SK-N-DZ (cell line): Measurements from ENCODE around the gene CCDC77.

ENCODE experiments used
- DNase-seq: peaks from one replicate; pipeline ENCODE4 v3.0.0-alpha.2; 2015; ENCODE audit warnings: low spot score

The CCDC77 gene

DNA sequence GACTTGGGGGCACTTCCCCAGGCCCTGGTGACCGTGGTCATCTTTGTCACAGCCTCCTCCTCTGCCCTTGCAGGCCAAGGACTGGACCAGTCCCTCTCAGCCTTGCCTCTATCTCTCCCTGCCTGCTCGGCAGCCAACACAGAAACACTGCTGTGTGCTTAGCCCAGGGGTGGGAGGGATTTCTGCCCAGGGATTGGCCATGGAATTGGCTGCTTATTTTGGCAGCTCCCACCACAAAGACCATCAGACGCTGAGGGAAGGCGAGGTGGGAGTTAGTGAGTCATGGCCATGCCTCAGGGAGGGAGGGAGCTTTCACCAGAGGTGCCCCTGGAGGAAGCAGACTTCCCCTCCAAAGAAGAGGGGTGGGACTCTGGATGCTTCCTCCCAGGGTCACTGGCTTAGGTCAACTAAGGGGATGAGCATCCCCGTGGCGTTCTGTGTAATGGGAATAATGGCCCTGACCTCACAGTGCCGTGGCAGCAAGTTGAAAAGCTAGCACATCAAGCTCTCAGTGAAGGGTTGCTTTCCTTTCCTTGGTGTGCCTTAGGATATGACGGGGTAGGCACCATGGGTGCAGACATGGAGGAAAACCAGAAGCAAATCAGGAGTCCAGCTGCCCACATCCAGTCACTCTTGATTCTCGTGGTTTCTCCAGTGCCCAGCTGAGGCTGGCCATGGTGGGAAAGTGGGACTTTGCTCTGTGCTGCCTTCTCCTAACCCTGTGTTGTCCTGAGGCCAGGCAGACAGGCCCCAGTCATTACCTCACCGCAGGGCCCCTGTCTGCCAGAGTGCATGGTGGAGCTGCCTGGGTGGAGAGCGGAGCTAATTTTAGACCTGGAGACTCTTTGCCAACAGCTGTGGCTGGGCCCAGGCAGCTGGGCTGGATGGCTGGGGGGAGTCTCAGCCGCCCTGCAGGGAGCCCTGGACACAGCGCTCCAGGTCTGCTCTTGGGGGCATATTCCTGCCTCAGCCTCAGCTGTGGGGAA is 79.7 kb downstream of the CCDC77 start:
- no peak for DNase-seq

GRCh38 chr12:482061-482460 is 80.6 kb downstream of the CCDC77 start:
- no peak for DNase-seq

GRCh38 chr12:484096-484495 is 82.7 kb downstream of the CCDC77 start:
- no peak for DNase-seq

DNA sequence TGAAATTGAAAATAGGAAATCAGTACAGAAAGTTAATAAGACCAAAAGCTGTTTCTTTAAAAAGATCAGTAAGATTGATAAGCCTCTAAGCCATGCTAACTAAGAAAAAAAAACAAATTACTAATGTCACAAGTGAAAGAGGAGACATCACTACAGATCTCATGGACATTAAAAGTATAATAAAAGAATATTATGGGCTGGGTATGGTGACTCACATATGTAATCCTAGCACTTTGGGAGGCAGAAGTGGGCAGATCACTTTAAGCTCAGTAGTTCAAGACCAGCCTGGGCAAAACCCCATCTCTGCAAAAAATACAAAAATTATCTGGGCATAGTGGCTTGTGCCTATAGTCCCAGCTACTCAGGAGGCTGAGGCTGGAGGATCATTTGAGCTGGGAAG is 88.8 kb downstream of the CCDC77 start:
- no peak for DNase-seq
